Spleen (tissue), 7 donors: Measurements from ENCODE around the gene JCAD.

Experiments used
- POLR2A ChIP-seq, 3 donors: fragments of 450-650 bp; IDR thresholded peaks; one replicate each; pipeline ENCODE4 v1.5.1; 2017; ENCODE audit warnings: antibody characterized with exemption in 3 of 3, mild to moderate bottlenecking in 1 of 3
- POLR2AphosphoS5 ChIP-seq, 3 donors: sonication (generic); formaldehyde crosslinking; IDR thresholded peaks; one replicate each; pipeline ENCODE4 v1.5.1; 2017; ENCODE audit warnings: antibody characterized with exemption in 3 of 3
- TF ChIP-seq, protein P1 (sequence below), 11 experiments: fragments of 200-600 bp in 7 of 11; fragments of 450-650 bp in 4 of 11; sonication (generic) in 4 of 11; IDR thresholded peaks in 8 of 11; conservative IDR thresholded peaks in 3 of 11; 1 replicate in 7 of 11; 2 replicates in 4 of 11; pipeline versions ENCODE4 v1.4.0 to v1.8.0; 2016 to 2021; ENCODE audit warnings: antibody characterized with exemption in 11 of 11, inconsistent platforms in 4 of 11, mild to moderate bottlenecking in 1 of 11
- donor health status: DM: no; HTN: no; CAD: no; lungs with moderate emphysema.
- donor health status: DM: no; HTN: no; CAD: no.
- donor health status: DM: no; HTN: no; CAD: no.

DNA sequence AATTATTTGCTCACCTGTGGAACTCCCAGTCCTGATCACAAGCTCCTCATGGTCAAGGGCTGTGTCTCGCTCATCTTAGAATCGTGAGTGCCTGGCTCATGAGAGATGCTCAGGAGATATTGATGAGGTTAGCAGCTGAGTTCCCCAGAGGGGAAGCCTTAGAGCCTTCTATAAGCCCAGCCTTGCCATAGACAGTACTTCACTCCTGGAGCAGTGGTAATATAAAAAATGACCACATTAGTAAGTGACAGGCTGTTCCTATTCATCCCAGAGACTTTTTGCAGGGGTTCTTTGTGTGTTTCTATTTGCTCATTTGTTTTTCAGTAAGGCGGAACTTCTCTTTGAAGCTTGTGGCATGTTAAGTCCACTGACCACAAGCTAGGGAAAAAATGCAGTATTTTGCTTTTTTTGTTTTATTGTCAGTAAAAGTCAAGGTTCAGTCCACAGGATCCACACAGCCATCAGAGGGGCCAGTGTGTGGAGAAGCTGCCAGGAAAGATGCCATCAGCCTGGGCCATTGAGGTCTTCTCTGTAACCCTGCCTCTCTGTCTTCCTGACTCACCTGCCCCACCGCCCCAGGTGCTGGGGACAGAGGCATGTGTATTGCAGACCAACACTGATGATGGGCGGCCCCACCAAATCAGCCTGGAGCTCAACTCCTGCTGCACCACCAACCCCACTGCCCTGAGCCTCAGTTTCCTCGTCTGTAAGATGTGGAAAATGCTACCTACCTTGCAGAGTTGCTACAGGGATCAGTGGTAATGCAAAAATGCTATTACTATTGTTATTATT, 36.4 kb upstream of the JCAD start:
- TF ChIP-seq, protein P1, sequence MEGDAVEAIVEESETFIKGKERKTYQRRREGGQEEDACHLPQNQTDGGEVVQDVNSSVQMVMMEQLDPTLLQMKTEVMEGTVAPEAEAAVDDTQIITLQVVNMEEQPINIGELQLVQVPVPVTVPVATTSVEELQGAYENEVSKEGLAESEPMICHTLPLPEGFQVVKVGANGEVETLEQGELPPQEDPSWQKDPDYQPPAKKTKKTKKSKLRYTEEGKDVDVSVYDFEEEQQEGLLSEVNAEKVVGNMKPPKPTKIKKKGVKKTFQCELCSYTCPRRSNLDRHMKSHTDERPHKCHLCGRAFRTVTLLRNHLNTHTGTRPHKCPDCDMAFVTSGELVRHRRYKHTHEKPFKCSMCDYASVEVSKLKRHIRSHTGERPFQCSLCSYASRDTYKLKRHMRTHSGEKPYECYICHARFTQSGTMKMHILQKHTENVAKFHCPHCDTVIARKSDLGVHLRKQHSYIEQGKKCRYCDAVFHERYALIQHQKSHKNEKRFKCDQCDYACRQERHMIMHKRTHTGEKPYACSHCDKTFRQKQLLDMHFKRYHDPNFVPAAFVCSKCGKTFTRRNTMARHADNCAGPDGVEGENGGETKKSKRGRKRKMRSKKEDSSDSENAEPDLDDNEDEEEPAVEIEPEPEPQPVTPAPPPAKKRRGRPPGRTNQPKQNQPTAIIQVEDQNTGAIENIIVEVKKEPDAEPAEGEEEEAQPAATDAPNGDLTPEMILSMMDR (IDR thresholded peaks at IDR 0.05 in 8 of 11, conservative IDR thresholded peaks at IDR 0.05 in 3 of 11) = no peak
- TF ChIP-seq POLR2AphosphoS5 (IDR thresholded peaks at IDR 0.05) (no peak), POLR2A (IDR thresholded peaks at IDR 0.05) (no peak)
